ENCODE data around the gene SORBS1. TPM values are rescaled to one million over a fixed set of nuclear protein-coding genes. Genes with fewer than 3 reads are reported as not detected.

The SORBS1 gene
- total RNA-seq, 4 donors from 2014 or later = 28.1 to 92.5 (median 41.7) TPM

DNA sequence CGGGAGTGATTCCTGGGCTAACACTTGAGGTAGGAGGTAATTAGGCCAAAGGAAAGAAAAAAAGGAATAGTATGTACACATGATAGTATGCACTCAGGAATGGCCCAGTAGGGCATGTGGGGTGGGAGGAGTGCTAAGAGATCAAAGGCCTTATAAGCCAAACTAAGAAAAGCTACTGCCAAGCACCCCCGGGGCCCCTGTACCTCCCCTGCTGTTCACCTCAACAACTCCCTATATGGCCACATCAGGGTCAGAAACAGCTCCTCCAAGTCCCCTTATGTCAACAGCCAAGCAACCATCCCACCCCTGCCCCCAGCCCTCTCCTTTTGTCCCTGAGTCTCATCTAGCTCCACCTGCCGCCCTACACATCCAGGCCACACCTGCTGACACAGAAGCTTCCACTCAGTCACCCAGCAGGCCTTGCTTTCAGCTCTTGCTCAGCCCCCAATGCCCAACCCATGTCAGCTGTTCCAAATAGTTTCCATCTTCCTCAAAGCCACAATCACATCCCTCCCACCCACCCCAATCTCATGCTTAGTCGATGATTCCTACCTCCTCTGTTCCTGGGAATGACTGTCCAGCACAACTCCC, 80.2 kb downstream of the SORBS1 start:
- no peaks in the 10 kb centered on the region for H3K27me3 ChIP-seq
- H3K36me3 ChIP-seq = no peaks in the 10 kb centered on the region
- TF ChIP-seq POLR2A (IDR thresholded peaks at IDR 0.05) (no peak), EP300 (IDR thresholded peaks at IDR 0.05) (no peak), POLR2AphosphoS5 (IDR thresholded peaks at IDR 0.05) (no peak)
- TF ChIP-seq, protein P1, sequence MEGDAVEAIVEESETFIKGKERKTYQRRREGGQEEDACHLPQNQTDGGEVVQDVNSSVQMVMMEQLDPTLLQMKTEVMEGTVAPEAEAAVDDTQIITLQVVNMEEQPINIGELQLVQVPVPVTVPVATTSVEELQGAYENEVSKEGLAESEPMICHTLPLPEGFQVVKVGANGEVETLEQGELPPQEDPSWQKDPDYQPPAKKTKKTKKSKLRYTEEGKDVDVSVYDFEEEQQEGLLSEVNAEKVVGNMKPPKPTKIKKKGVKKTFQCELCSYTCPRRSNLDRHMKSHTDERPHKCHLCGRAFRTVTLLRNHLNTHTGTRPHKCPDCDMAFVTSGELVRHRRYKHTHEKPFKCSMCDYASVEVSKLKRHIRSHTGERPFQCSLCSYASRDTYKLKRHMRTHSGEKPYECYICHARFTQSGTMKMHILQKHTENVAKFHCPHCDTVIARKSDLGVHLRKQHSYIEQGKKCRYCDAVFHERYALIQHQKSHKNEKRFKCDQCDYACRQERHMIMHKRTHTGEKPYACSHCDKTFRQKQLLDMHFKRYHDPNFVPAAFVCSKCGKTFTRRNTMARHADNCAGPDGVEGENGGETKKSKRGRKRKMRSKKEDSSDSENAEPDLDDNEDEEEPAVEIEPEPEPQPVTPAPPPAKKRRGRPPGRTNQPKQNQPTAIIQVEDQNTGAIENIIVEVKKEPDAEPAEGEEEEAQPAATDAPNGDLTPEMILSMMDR (IDR thresholded peaks at IDR 0.05) = no peak
- peak overlapping the region; percentile 82 for H3K27ac ChIP-seq
- 68% methylated on average over 4 of the region's 4 CpGs for WGBS
- no peaks in the 10 kb centered on the region for H3K9me3 ChIP-seq
- DNase-seq (ENCODE audit: low spot score in 2 of 2) = no peak
- no peak overlapping the region for H3K4me3 ChIP-seq
- H3K4me1 ChIP-seq = peaks cover 44% of the 10 kb centered on the region

DNA sequence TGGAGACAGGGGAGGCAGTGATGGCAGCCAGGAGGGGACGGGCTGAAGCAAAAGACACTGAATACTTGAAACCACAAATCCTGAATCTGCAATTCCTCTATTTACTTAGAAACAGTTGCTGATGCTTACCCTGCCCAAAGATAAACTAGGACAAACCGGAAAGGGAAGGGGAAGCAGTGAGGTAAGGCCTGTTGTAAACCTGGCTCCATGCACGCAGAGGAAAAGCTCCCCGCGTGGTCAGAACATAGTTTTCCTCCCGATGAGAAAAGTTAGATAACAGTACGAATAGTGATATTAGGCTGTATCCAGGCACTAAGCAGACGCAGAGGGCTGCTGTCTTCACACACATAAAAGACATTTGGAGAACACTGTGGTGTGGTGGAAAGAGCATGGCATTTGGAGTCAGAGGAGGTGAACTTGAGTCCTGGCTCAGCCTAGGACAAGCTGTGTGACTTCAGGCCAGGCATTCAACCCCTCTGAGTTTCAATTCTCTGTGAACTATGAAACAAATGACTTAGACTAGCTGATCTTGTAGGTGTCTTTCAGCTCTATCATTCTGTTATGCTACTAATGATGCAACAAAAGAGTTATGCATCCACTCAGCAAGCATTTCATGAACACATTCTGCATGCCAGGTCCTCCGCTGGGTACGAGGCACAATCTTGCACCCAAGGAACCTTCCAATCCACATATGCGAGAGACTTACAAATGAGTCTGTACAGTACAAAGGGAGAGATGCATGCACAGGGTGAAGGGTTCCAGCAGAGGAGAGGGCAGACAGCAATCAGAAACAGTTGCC, 80.9 kb downstream of the SORBS1 start:
- Histone ChIP-seq H3K27ac (peak overlapping the region; percentile 82), H3K27me3 (no peaks in the 10 kb centered on the region), H3K36me3 (no peaks in the 10 kb centered on the region), H3K4me3 (peak overlapping the region; percentile 2), H3K9me3 (no peaks in the 10 kb centered on the region), H3K4me1 (peaks cover 39% of the 10 kb centered on the region)
- 62% methylated on average over 11 of the region's 11 CpGs for WGBS
- peak in 1 of 2 donors; percentile 81 for DNase-seq (ENCODE audit: low spot score in 2 of 2)
- TF ChIP-seq POLR2AphosphoS5 (IDR thresholded peaks at IDR 0.05) = peak in 2 of 3 donors; percentile 22 to 75
- TF ChIP-seq EP300 (IDR thresholded peaks at IDR 0.05) = no peak

DNA sequence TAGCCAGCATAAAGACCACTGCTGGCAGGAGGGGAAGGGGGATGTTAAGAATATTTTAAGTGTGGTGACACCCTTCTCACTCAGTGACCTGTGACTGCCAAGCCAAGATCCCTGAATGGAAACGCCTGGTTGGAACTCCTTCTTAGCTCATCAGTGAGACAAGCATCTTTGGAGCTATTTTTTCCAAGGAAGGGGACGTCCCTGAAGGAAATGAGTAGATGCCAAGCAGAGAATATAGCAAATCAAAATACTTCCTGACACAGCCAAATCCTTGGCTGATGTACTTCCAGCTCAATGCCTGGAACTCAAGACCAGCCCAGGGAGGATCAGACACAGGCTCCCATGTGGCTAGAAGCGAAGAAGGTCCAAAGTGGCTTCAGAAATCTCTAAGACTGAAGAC, 82.2 kb downstream of the SORBS1 start:
- TF ChIP-seq EP300 (IDR thresholded peaks at IDR 0.05) (peak; percentile 51), POLR2AphosphoS5 (IDR thresholded peaks at IDR 0.05) (no peak), POLR2A (IDR thresholded peaks at IDR 0.05) (peak in 1 of 2 donors; percentile 9)
- TF ChIP-seq, protein P1 (IDR thresholded peaks at IDR 0.05) = no peak
- peak overlapping the region; percentile 82 for H3K27ac ChIP-seq
- peaks cover 48% of the 10 kb centered on the region for H3K4me1 ChIP-seq
- H3K9me3 ChIP-seq = no peaks in the 10 kb centered on the region
- no peaks in the 10 kb centered on the region for H3K36me3 ChIP-seq
- H3K4me3 ChIP-seq = no peak overlapping the region
- peak in 1 of 2 donors; percentile 75 for DNase-seq (ENCODE audit: low spot score in 2 of 2)
- WGBS = 34% methylated on average over 3 of the region's 3 CpGs
- H3K27me3 ChIP-seq = no peaks in the 10 kb centered on the region

DNA sequence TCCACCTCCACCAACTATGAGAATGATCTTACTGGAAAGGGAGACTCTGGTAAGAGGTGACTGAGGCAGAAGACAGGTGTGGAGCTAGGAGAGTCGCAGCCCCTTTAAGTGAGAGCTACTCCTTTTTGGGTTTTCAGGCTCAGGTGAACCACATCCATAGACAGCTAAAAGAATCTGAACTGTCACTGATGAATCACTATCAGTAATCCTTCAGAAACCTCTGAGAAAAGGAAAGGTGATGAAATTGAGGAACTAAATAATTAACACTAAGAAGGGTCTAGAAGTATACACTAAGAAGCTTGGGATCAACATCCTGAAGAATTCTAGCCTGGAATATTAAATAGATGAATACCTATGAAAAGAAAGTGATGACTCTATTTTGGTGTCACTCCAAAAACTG, 83.0 kb downstream of the SORBS1 start:
- Histone ChIP-seq H3K9me3 (no peaks in the 10 kb centered on the region), H3K27ac (peak overlapping the region; percentile 82), H3K27me3 (no peaks in the 10 kb centered on the region), H3K36me3 (no peaks in the 10 kb centered on the region), H3K4me3 (no peak overlapping the region), H3K4me1 (peaks cover 54% of the 10 kb centered on the region)
- TF ChIP-seq POLR2AphosphoS5 (IDR thresholded peaks at IDR 0.05) (no peak), EP300 (IDR thresholded peaks at IDR 0.05) (no peak), POLR2A (IDR thresholded peaks at IDR 0.05) (no peak)
- TF ChIP-seq, protein P1 (IDR thresholded peaks at IDR 0.05) = no peak
- no peak for DNase-seq (ENCODE audit: low spot score in 2 of 2)
- 95% methylated on average over 1 of the region's 1 CpG for WGBS

DNA sequence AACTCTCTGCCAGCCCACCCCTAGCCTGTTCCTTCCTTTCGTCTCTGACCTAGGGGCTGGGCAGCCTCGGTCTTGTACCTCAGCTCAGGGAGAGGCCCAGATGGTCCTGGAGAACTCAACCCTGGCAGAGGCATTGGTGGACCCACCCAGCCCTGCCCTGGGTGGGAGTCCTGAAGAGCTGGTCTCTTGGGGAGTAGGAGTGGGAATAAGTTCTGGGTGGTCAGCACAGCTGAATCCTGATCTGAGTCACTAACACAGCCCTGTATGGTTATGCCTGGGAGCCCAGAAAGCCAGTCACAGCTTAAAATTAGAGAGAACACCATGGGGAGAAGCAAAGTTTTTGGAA, 84.0 kb downstream of the SORBS1 start:
- H3K4me1 ChIP-seq = peaks cover 57% of the 10 kb centered on the region
- WGBS = 91% methylated on average over 2 of the region's 2 CpGs
- peak overlapping the region; percentile 82 for H3K27ac ChIP-seq
- H3K4me3 ChIP-seq = no peak overlapping the region
- DNase-seq (ENCODE audit: low spot score in 2 of 2) = no peak
- no peaks in the 10 kb centered on the region for H3K36me3 ChIP-seq
- TF ChIP-seq, protein P1 (IDR thresholded peaks at IDR 0.05) = no peak
- TF ChIP-seq EP300 (IDR thresholded peaks at IDR 0.05) (no peak), POLR2AphosphoS5 (IDR thresholded peaks at IDR 0.05) (no peak), POLR2A (IDR thresholded peaks at IDR 0.05) (no peak)
- no peaks in the 10 kb centered on the region for H3K9me3 ChIP-seq
- no peaks in the 10 kb centered on the region for H3K27me3 ChIP-seq

Measured in suprapubic skin (tissue), 4 donors.